Measurements from ENCODE around the gene MESP2.

Gene MESP2

DNA sequence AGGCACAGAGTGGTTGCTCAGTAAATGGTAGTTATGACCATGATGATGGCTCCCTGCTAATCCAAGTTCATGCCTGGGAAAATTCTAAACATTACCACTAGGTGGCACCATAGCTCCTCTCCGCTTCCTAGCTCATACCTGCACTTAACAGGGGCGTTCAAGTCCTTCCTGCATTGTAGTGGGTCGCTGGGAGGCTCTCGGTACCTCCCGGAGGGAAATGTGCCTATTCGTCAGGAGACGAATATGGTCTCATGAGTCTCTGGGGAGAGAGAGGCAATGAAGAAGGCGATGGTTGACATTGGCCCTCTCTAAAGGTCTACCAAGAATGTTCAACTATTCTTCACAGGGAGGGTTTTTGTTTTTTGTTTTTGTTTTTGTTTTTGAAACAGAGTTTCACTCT lies 36.0 kb upstream of the MESP2 start:
- Histone ChIP-seq H3K36me3 (no peaks in the 10 kb centered on the region), H3K4me3 (ENCODE audit: low read depth, low read length) (no peak overlapping the region), H3K27me3 (ENCODE audit: insufficient read depth, low read depth, severe bottlenecking) (no peaks in the 10 kb centered on the region), H3K9me3 (ENCODE audit: severe bottlenecking) (no peaks in the 10 kb centered on the region), H3K27ac (no peak overlapping the region)
- DNase-seq: peak; percentile 80
- TF ChIP-seq, protein P1, sequence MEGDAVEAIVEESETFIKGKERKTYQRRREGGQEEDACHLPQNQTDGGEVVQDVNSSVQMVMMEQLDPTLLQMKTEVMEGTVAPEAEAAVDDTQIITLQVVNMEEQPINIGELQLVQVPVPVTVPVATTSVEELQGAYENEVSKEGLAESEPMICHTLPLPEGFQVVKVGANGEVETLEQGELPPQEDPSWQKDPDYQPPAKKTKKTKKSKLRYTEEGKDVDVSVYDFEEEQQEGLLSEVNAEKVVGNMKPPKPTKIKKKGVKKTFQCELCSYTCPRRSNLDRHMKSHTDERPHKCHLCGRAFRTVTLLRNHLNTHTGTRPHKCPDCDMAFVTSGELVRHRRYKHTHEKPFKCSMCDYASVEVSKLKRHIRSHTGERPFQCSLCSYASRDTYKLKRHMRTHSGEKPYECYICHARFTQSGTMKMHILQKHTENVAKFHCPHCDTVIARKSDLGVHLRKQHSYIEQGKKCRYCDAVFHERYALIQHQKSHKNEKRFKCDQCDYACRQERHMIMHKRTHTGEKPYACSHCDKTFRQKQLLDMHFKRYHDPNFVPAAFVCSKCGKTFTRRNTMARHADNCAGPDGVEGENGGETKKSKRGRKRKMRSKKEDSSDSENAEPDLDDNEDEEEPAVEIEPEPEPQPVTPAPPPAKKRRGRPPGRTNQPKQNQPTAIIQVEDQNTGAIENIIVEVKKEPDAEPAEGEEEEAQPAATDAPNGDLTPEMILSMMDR (IDR thresholded peaks at IDR 0.05; ENCODE audit: low read depth, low read length): peak; percentile 76

DNA sequence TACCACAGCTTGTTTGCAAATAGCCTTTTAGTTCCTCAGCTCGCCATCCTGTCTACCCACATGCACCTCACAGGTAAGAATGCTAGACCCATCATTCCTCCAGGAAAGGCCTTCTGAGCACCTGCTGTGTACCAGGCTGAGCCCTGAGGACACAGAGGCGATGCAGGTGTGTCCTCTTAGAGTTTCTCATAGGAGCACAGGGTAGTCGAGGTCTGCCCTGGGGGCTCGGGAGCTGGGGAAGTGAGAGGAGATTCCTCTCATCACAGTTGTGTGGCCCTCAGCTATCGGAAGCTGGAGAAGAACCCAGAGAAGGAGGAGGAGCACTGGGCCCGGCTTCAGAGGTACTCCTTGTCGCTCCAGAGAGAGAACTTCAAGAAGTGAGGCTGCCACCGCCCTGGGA lies 33.1 kb upstream of the MESP2 start:
- Histone ChIP-seq H3K27me3 (ENCODE audit: insufficient read depth, low read depth, severe bottlenecking) (no peaks in the 10 kb centered on the region), H3K36me3 (no peaks in the 10 kb centered on the region), H3K4me3 (ENCODE audit: low read depth, low read length) (no peak overlapping the region), H3K9me3 (ENCODE audit: severe bottlenecking) (no peaks in the 10 kb centered on the region), H3K27ac (no peak overlapping the region)
- TF ChIP-seq, protein P1 (IDR thresholded peaks at IDR 0.05; ENCODE audit: low read depth, low read length): no peak
- DNase-seq: no peak

DNA sequence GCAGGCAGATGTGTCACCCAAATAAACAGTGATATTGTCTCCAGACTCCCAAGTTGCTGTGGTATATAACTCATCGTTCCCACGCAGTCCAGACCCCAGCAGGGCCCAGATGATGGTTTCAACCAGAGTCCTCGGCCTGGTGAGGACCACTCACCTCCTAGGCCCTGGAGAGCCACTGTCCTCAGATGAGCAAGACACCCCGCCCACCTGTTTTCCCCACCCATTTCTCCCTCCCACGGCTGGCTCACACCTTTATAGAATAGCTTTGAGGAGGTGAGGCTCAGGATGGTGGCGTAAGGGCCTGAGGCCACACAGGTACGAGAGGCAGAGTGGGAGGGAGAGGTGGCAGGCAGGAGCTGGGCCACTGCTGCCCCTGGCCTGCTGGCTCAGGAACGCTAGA lies 32.5 kb upstream of the MESP2 start:
- no peak for DNase-seq
- Histone ChIP-seq H3K27me3 (ENCODE audit: insufficient read depth, low read depth, severe bottlenecking) (no peaks in the 10 kb centered on the region), H3K36me3 (no peaks in the 10 kb centered on the region)

GRCh38 chr15:89745131-89745530 lies 31.0 kb upstream of the MESP2 start:
- no peaks in the 10 kb centered on the region for H3K36me3 ChIP-seq
- H3K27ac ChIP-seq: no peak overlapping the region
- DNase-seq: no peak
- H3K9me3 ChIP-seq (ENCODE audit: severe bottlenecking): no peaks in the 10 kb centered on the region
- H3K4me3 ChIP-seq (ENCODE audit: low read depth, low read length): no peak overlapping the region
- TF ChIP-seq, protein P1 (IDR thresholded peaks at IDR 0.05; ENCODE audit: low read depth, low read length): no peak
- no peaks in the 10 kb centered on the region for H3K27me3 ChIP-seq (ENCODE audit: insufficient read depth, low read depth, severe bottlenecking)

More for the DNA sequence above, 32.5 kb upstream of the MESP2 start:
- no peak overlapping the region for H3K4me3 ChIP-seq (ENCODE audit: low read depth, low read length)
- TF ChIP-seq, protein P1 (IDR thresholded peaks at IDR 0.05; ENCODE audit: low read depth, low read length): no peak
- H3K27ac ChIP-seq: no peak overlapping the region
- no peaks in the 10 kb centered on the region for H3K9me3 ChIP-seq (ENCODE audit: severe bottlenecking)

GRCh38 chr15:89745768-89746167 lies 30.4 kb upstream of the MESP2 start:
- no peak overlapping the region for H3K27ac ChIP-seq
- no peak overlapping the region for H3K4me3 ChIP-seq (ENCODE audit: low read depth, low read length)
- H3K27me3 ChIP-seq (ENCODE audit: insufficient read depth, low read depth, severe bottlenecking): no peaks in the 10 kb centered on the region
- DNase-seq: no peak
- H3K36me3 ChIP-seq: no peaks in the 10 kb centered on the region
- no peaks in the 10 kb centered on the region for H3K9me3 ChIP-seq (ENCODE audit: severe bottlenecking)
- TF ChIP-seq, protein P1 (IDR thresholded peaks at IDR 0.05; ENCODE audit: low read depth, low read length): no peak

DNA sequence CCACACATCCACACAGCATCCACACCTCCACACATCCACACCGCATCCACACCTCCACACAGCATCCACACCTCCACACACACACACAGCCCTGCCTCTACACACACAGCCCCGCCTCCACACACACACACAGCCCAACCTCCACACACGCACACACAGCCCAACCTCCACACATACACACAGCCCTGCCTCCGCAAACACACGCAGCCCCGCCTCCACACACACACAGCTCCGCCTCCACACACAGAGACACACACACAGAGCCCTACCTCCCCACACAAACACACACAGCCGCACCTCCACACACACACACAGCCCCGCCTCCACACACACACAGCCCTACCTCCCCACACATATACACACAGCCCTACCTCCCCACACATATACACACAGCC lies 29.7 kb upstream of the MESP2 start:
- H3K4me3 ChIP-seq (ENCODE audit: low read depth, low read length): no peak overlapping the region
- DNase-seq: no peak
- no peak overlapping the region for H3K27ac ChIP-seq
- H3K36me3 ChIP-seq: no peaks in the 10 kb centered on the region
- H3K9me3 ChIP-seq (ENCODE audit: severe bottlenecking): no peaks in the 10 kb centered on the region
- no peaks in the 10 kb centered on the region for H3K27me3 ChIP-seq (ENCODE audit: insufficient read depth, low read depth, severe bottlenecking)
- TF ChIP-seq, protein P1 (IDR thresholded peaks at IDR 0.05; ENCODE audit: low read depth, low read length): no peak

All from WERI-Rb-1 (cell line).